ENCODE results near the gene KIAA1217.
"Not testable (repeated sequence)": the region's sequence is repeated elsewhere in the genome, so short reads cannot be mapped to it uniquely, and the experiment has no call there.

Gene KIAA1217

GRCh38 chr10:24467136-24467535 lies 258.2 kb downstream of the KIAA1217 start:
- no peak for DNase-seq (ENCODE audit: low spot score)

- DNase-seq (ENCODE audit: low spot score): no peak
Observed at GRCh38 chr10:24467605-24468004, 258.7 kb downstream of the KIAA1217 start.

DNA sequence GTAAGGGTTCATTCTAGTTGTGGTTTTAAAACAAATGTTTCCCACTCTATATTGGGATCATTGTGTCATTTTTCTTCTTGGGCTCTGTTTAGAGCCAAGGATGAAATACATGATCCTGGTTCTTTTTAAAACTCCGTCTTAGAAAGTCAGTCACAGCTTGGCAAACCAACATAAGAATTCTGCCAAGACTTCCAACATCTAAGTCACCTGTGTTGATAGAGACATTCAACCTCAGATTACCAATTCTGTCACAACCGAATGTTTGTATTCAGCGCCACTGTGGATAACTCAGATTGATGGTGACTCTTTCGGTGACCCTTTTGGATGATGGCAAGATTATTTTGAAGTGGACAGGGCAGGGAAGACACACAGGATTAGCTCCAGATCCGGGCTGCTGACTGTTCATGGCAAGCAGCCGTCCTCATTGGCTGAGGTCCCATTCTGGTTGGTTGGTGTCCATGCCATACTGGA lies 259.4 kb downstream of the KIAA1217 start:
- no peak for DNase-seq (ENCODE audit: low spot score)

GRCh38 chr10:24469993-24470392 lies 261.1 kb downstream of the KIAA1217 start:
- DNase-seq (ENCODE audit: low spot score): no peak

DNA sequence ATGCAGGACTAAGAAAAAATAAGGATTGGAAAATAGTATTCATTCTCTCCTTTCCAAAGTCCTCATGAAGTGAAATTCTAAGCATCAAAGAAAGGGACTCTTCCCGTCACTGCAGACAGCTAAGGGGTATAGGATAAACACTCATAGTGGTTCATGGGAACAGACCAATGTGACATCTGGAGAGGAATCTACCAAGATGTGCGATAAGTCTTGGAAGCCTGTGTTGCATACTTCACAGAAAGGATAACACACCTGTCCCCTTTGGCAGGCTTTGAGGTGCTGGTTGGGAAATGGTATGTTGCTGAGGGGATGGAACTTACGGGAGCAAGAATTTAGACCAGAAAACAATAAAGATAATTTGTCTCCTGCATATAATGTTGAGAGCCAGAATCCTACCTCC lies 266.7 kb downstream of the KIAA1217 start:
- no peak for DNase-seq (ENCODE audit: low spot score)

GRCh38 chr10:24476913-24477701 lies 268.2 kb downstream of the KIAA1217 start:
- DNase-seq (ENCODE audit: low spot score): no peak

GRCh38 chr10:24477915-24478314 lies 269.0 kb downstream of the KIAA1217 start:
- no peak for DNase-seq (ENCODE audit: low spot score)

DNA sequence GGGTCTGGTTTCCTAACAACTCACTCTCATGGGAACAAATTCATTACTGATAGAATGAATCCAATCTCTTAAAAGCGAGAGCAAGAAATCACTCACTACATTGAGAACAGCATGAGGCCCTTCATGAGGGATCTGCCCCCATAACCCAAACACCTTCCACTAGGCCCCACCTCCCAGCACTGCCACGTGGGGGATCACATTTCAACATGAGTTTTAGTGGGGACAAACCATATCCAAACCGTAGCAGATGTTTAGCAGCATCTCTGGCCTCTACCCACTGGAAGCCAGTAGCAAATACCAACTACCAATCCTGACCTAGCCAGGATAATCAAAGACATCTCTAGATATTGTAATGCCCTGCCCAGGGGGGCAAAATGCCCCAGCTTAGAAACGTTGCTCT lies 270.9 kb downstream of the KIAA1217 start:
- no peak for DNase-seq (ENCODE audit: low spot score)

DNA sequence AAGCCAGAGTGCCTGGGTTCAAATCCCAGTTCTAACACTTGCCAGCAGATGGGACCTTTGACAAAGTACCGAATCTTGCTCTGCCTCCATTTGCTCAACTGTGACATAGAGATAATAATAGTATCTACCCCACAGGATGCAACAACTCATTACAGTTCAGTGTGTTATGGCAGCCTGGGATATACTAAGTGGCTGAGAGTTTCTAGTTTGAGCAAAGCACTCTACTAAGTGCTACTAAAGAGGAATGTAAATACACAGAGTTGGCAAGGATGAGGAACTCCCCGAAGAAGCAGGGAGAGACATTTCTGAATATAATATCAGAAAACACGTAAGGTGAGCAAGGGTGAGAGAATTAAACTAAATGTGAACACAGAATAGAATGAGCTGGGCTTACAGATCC lies 271.5 kb downstream of the KIAA1217 start:
- no peak for DNase-seq (ENCODE audit: low spot score)

- DNase-seq (ENCODE audit: low spot score): no peak
Observed at GRCh38 chr10:24481241-24481640, 272.3 kb downstream of the KIAA1217 start.

- not testable (repeated sequence) for DNase-seq (ENCODE audit: low spot score)
Observed at GRCh38 chr10:24482713-24483112, 273.8 kb downstream of the KIAA1217 start.

DNA sequence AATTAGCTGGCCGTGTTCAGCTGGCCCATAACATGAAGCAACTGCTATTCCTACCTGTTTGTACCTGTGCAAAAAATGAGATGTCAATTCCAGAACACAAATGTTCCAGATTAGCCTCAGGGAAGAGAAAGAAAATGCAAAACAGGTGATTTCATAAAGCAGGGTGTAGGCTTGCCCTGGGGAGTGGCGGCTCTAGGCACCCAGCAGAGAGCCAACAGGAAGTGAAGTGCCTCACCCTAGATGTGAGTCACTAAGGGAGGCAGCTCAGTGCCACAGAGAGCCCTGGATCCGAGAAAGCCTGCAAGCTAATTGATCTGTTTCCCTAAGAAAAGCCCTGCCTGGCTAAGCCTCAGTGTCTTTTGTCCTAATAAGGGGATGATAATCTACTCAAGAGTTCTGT lies 274.8 kb downstream of the KIAA1217 start:
- peak; percentile 32 for DNase-seq (ENCODE audit: low spot score)

DNA sequence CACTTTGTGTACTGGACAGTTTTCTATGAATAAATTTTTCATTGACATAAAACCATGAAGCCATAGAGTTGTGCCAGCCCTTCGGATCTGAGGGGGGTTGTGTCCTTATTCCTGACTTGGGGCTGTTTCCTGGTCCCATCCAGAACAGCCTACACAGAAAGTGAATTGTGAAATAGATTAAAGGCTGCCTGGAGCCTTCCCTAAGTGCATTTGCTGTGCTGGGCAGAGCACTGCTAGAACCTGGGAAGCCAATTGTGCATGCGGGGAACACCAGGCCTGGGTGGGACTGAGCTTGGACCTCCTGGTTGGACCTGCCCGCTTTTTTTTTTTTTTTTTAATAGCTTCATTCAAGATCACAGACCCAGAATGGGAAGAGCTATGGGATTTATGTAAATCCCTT lies 275.8 kb downstream of the KIAA1217 start:
- DNase-seq (ENCODE audit: low spot score): no peak

DNA sequence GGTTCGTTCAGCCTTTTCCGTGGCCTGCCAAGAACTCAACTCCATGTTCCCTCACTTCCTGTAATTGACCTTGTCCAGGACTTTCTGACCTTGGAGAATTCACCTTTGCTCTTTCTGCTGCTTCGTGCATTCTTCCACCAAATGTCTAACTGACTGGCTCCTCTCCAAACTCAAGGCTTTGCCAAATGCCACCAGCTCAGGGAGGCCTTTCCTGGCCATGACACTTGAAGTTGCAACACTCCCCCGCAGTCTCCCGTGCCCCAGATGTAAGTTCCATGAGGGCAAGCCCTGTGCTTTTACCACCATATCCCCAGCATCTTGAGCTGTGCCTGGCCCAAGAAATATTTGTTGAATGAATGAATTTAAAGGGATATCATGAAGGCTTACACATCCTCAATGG lies 276.4 kb downstream of the KIAA1217 start:
- DNase-seq (ENCODE audit: low spot score): no peak

DNA sequence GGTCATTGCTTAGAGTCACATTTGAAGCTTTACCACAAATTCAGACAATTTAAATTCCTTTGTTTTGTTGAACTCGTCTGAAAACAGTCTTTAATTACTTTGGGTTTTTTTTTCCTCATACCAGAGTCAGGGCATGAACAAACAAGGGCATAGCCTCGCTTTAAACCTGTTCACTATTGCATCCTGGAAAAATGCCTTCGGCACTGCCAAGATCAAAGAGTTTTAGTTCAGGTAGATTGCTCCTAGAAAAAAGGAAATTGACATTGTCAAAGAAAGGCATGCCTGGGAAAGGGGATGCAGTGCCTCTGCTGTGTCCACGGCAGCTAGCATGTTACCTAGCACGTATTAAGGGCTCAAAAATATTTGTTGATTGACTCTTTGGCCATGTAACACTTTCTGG lies 279.7 kb downstream of the KIAA1217 start:
- no peak for DNase-seq (ENCODE audit: low spot score)

- no peak for DNase-seq (ENCODE audit: low spot score)
Observed at GRCh38 chr10:24493165-24493564, 284.2 kb downstream of the KIAA1217 start.

DNA sequence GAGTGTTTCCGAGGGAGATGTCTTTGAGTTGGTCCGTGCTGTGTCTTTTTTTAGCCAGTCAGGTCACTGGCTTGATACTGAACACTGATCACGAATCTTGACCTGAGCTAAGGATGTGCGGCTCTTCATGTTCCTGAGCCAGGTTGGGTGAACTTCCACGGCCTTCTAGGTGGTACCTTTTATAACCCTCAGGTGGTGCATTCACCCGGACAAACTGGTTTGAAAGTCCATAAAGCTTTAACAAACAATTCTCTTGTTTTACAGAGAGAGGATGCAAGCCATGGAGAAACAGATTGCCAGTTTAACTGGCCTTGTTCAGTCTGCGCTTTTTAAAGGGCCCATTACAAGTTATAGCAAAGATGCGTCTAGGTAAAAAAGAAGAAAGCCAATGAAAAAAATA lies 285.3 kb downstream of the KIAA1217 start:
- no peak for DNase-seq (ENCODE audit: low spot score)

DNA sequence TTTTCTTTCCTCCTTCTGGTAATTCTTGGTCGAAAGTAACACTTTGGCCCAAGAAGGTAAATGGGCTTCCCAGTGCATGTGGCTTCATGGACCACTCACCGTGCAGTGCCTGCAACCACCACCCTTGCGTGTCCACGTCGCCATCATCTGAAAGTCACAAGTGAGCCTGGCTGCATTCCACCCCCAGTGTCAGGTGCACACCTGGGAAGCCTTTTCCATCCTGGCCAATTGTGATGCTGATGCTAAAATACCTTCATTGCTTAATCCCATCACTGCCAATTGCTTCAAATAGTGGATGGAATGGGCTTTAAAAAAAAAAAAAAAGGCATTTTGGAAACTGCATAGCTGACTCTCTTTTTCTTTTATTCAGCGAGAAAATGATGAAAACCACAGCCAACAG lies 285.8 kb downstream of the KIAA1217 start:
- DNase-seq (ENCODE audit: low spot score): no peak

- DNase-seq (ENCODE audit: low spot score): no peak
Observed at GRCh38 chr10:24495666-24496460, 286.9 kb downstream of the KIAA1217 start.

DNA sequence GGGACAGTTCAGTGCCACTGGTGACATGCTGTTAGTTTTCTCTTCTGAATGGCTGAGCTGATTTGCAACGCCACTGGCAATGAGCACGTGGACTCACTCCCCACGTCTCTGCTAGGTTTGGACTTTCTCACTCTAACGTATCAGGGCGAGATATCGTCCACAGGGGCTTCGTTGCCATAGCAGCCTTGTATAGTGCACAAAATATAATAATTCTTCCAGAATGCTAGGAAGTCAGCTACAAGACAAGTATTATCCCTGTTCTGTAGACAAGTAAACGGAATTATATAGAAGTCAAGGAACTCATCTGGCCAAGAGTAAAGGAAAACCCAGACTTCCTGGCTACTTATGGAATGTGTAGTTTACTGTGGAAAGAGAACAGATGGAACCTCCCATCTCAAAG lies 288.0 kb downstream of the KIAA1217 start:
- no peak for DNase-seq (ENCODE audit: low spot score)

- no peak for DNase-seq (ENCODE audit: low spot score)
Observed at GRCh38 chr10:24501056-24501711, 292.2 kb downstream of the KIAA1217 start.

DNA sequence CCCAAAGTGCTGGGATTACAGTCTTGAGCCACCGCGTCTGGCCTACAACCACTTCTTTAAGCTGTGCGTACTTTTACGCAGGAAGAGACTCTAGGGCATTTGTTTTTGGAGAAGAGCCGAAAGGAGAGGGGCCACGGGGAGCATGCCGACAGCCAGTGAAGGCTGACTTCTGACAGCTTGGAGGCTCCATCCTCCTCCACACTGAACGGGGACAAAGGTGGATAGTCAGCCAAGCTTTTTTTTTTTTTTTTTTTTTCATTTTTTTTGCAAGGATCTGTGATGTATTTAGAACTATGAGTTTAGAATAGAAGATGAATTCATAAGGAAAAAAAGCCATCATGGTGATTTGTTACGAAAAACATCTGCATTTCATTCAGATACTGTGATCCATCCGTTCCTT lies 293.1 kb downstream of the KIAA1217 start:
- no peak for DNase-seq (ENCODE audit: low spot score)

Data from CD4-positive, alpha-beta T cell treated with Interleukin-6 at 100 ng/mL for 8 hours (primary cell).